OCI-LY3 (cell line): Measurements from ENCODE around the gene COP1.

Experiments
- H2AFZ ChIP-seq: fragments of 200-600, 300-600 bp; shearing (Covaris generic); 2 replicates; pipeline ENCODE4 v1.6.0; 2014; ENCODE audit warnings: antibody characterized with exemption, low read depth, low read length
- H3K27ac ChIP-seq: fragments of 200-600, 300-600 bp; sonication (generic); 2 replicates; pipeline ENCODE4 v1.5.1; 2014; ENCODE audit warnings: mild to moderate bottlenecking, low read length, moderate library complexity, mixed read lengths
- H3K27me3 ChIP-seq: fragments of 200-600, 300-600 bp; sonication (generic); 2 replicates; pipeline ENCODE4 v1.6.1; 2014; ENCODE audit warnings: low read depth, low read length, mixed read lengths
- H3K36me3 ChIP-seq: fragments of 200-600, 300-600 bp; sonication (generic); replicated peaks from 2 replicates; pipeline ENCODE3; 2014; ENCODE audit warnings: low read depth, low read length, mixed read lengths
- H3K4me1 ChIP-seq: fragments of 300-600, 200-600 bp; sonication (generic); 2 replicates; pipeline ENCODE4 v1.6.1; 2014; ENCODE audit warnings: low read length, mixed read lengths
- H3K4me2 ChIP-seq: fragments of 200-600, 300-600 bp; sonication (generic); 2 replicates; pipeline ENCODE4 v1.6.1; 2014; ENCODE audit warnings: low read length, mixed read lengths
- H3K4me3 ChIP-seq: fragments of 300-600, 200-600 bp; sonication (generic); 2 replicates; pipeline ENCODE4 v1.5.1; 2014; ENCODE audit warnings: antibody characterized with exemption, mild to moderate bottlenecking, low read length, moderate library complexity
- H3K79me2 ChIP-seq: fragments of 300-600, 200-600 bp; shearing (Covaris generic); 2 replicates; pipeline ENCODE4 v1.6.1; 2014; ENCODE audit warnings: mild to moderate bottlenecking, low read length, mixed read lengths
- H3K9ac ChIP-seq: fragments of 300-600, 200-600 bp; shearing (Covaris generic); 2 replicates; pipeline ENCODE4 v1.6.0; 2014; ENCODE audit warnings: mild to moderate bottlenecking, low read length, moderate library complexity
- H3K9me3 ChIP-seq: fragments of 200-600, 300-600 bp; shearing (Covaris generic); 2 replicates; pipeline ENCODE4 v1.6.1; 2014; ENCODE audit warnings: low read length, mixed read lengths; ENCODE audit not compliant: insufficient read depth
- H4K20me1 ChIP-seq: fragments of 200-600, 300-600 bp; sonication (generic); 2 replicates; pipeline ENCODE4 v1.6.1; 2016; ENCODE audit warnings: low read length, mixed read lengths; ENCODE audit not compliant: insufficient read depth
- CTCF ChIP-seq: fragments of 200-600, 300-600 bp; sonication (generic); IDR thresholded peaks from 2 replicates; pipeline ENCODE4 v1.5.1; 2014; ENCODE audit warnings: antibody characterized with exemption, low read length, low read depth
- EZH2phosphoT487 ChIP-seq: fragments of 200-600 bp; shearing (Covaris generic); IDR thresholded peaks from 2 replicates; pipeline ENCODE4 v1.6.1; 2018; ENCODE audit warnings: antibody characterized with exemption, mixed run types, low read depth

Gene COP1

GRCh38 chr1:176172215-176172614, 34.9 kb downstream of the COP1 start:
- peaks cover 22% of the 10 kb centered on the region for H4K20me1 ChIP-seq
- H3K27me3 ChIP-seq: no peaks in the 10 kb centered on the region
- peaks cover under 1% of the 10 kb centered on the region; the same call in 1 of the 2 replicates for H3K4me1 ChIP-seq
- peaks cover 9% of the 10 kb centered on the region; the same call in 1 of the 2 replicates for H3K79me2 ChIP-seq
- no peak overlapping the region for H3K27ac ChIP-seq
- no peak for TF ChIP-seq CTCF
- TF ChIP-seq EZH2phosphoT487: no peak
- no peak overlapping the region for H3K4me2 ChIP-seq
- H2AFZ ChIP-seq: no peak overlapping the region
- 0 out of 2 replicates have a peak, but pooled peaks cover 4% of the 10 kb centered on the region for H3K9me3 ChIP-seq
- no peak overlapping the region for H3K4me3 ChIP-seq
- H3K9ac ChIP-seq: no peak overlapping the region
- peaks cover 20% of the 10 kb centered on the region for H3K36me3 ChIP-seq

GRCh38 chr1:176167210-176167609, 39.9 kb downstream of the COP1 start:
- Histone ChIP-seq H3K27me3 (no peaks in the 10 kb centered on the region), H3K4me3 (no peak overlapping the region), H4K20me1 (peaks cover 12% of the 10 kb centered on the region), H3K9me3 (0 out of 2 replicates have a peak, but pooled peaks cover 4% of the 10 kb centered on the region), H3K4me1 (no peaks in the 10 kb centered on the region), H3K27ac (no peak overlapping the region), H3K36me3 (peaks cover 14% of the 10 kb centered on the region), H2AFZ (no peak overlapping the region), H3K79me2 (peaks cover 4% of the 10 kb centered on the region; the same call in 1 of the 2 replicates), H3K9ac (no peak overlapping the region), H3K4me2 (no peak overlapping the region)
- no peak for TF ChIP-seq CTCF
- no peak for TF ChIP-seq EZH2phosphoT487

GRCh38 chr1:176165573-176165972, 41.5 kb downstream of the COP1 start:
- Histone ChIP-seq H3K4me1 (no peaks in the 10 kb centered on the region), H3K27ac (no peak overlapping the region), H4K20me1 (peaks cover 12% of the 10 kb centered on the region), H3K27me3 (no peaks in the 10 kb centered on the region), H3K79me2 (peaks cover 4% of the 10 kb centered on the region; the same call in 1 of the 2 replicates), H2AFZ (no peak overlapping the region), H3K4me3 (no peak overlapping the region), H3K9me3 (0 out of 2 replicates have a peak, but pooled peaks cover 3% of the 10 kb centered on the region), H3K36me3 (peaks cover 9% of the 10 kb centered on the region), H3K9ac (no peak overlapping the region), H3K4me2 (no peak overlapping the region)
- TF ChIP-seq CTCF: no peak
- no peak for TF ChIP-seq EZH2phosphoT487

GRCh38 chr1:176164014-176164678, 42.9 kb downstream of the COP1 start:
- Histone ChIP-seq H3K27me3 (no peaks in the 10 kb centered on the region), H3K27ac (no peak overlapping the region), H3K9me3 (no peaks in the 10 kb centered on the region), H3K36me3 (peaks cover 9% of the 10 kb centered on the region), H3K4me2 (no peak overlapping the region), H3K79me2 (peaks cover 4% of the 10 kb centered on the region; the same call in 1 of the 2 replicates), H3K4me3 (no peak overlapping the region), H3K4me1 (no peaks in the 10 kb centered on the region), H2AFZ (no peak overlapping the region), H3K9ac (no peak overlapping the region), H4K20me1 (peaks cover 12% of the 10 kb centered on the region)
- no peak for TF ChIP-seq EZH2phosphoT487
- TF ChIP-seq CTCF: no peak
